Central memory CD4-positive, alpha-beta T cell (primary cell): ENCODE data around the gene TPI1.
"Not testable (repeated sequence)": the region's sequence is repeated elsewhere in the genome, so short reads cannot be mapped to it uniquely, and the experiment has no call there.

Experiments
- DNase-seq: peaks from one replicate; pipeline ENCODE4 v3.0.0; 2022

The TPI1 gene

GRCh38 chr12:6894321-6894720 lies 27.0 kb downstream of the TPI1 start:
- DNase-seq: no peak

DNA sequence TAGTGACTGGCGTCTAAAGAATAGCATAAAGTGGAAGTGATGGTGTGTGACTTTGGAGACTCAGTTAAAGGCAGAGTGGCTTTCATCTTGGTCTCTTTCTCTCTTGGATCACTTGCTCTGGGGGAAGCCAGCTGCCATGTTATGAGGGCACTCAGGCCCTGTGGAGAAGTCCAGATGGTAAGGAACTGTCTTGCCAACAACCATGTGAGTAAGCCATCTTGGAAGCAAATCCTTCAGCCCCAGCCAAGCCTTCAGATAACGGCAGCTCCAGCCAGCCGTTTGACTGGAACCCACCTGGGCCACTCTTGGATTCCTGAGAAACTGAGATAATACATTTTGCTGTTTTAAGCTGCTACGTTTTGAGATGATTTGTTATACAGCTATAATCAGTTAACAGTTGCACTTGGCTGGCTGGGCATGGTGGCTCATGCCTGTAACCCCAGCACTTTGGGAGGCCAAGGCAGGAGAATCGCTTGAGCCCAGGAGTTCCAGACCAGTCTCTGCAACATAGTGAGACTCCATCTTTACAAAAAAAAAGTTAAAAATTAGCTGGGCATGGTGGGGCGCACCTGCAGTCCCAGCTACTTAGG lies 29.6 kb downstream of the TPI1 start:
- DNase-seq: no peak

DNA sequence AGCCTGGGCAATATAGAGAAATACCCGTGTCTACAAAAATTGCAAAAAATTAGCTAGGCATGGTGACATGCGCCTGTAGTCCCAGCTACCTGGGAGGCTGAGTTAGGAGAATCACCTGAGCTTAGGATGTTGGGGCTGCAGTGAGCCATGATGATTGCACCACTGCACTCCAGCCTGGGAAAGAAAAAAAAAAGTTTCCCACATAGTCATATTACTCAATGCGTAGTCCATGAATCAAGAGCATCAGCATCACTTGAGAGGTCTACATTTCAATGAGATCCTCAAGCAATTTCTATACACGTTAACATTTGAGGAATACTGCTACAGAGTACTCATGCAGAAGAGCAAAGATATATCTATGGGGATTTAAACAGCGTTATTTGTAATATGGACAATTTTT lies 32.1 kb downstream of the TPI1 start:
- DNase-seq: no peak

- no peak for DNase-seq
Observed at GRCh38 chr12:6899837-6900519, 32.6 kb downstream of the TPI1 start.

DNA sequence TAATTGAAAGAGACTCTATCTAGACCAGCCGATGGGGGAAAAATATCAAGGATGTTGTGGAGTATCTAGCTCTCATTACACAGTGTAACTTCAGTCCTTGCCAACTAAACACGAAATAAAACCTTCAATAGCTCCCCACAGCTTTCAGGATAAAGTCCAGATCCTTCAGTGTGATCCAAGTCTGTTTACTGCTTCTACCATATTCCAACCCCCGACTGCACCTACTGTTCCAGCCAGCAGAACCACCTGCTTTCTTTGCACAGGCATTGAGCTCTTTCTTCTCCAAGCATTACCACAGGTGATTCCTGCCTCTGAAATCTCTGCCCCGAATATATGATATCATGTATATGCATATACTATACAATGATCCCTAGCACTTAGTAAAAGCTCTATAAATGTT lies 35.1 kb downstream of the TPI1 start:
- no peak for DNase-seq

GRCh38 chr12:6903722-6904121 lies 36.4 kb downstream of the TPI1 start:
- DNase-seq: no peak

GRCh38 chr12:6904280-6905276 lies 37.2 kb downstream of the TPI1 start, which contains the start of gene LRRC23:
TSS of gene LRRC23 (plus strand) at chr12:6904822. CDS start at chr12:6905634, 812 bp downstream.
- peak; percentile 98 for DNase-seq

DNA sequence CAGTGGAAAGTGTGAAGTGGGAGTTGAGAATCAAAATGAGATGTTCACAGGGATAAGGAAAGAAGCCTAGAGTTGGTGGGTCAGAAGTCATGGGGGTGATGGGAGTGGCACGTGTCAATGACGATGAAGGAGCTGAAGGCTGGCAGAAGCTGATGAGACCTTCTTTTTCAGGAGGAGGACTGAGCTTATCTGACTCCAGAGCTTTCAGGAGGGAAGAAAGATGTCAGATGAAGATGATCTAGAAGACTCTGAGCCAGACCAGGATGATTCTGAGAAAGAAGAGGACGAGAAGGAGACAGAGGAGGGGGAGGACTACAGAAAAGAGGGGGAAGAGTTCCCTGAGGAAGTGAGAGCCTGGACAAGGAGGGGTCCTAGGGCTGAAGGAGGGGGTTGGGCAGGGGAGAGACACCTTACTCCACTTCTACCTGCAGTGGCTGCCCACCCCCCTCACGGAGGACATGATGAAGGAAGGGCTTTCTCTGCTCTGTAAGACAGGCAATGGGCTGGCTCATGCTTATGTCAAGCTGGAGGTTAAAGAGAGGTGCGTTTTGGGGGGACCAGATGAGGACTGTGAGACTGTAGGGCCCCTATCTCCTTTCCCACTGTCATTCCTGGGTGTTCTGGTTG lies 38.2 kb downstream of the TPI1 start:
- DNase-seq: no peak

- DNase-seq: not testable (repeated sequence)
Observed at GRCh38 chr12:6908141-6908540, 40.8 kb downstream of the TPI1 start.

- no peak for DNase-seq
Observed at GRCh38 chr12:6909421-6910145, 42.3 kb downstream of the TPI1 start.

- DNase-seq: no peak
Observed at GRCh38 chr12:6912164-6912935, 45.0 kb downstream of the TPI1 start.

DNA sequence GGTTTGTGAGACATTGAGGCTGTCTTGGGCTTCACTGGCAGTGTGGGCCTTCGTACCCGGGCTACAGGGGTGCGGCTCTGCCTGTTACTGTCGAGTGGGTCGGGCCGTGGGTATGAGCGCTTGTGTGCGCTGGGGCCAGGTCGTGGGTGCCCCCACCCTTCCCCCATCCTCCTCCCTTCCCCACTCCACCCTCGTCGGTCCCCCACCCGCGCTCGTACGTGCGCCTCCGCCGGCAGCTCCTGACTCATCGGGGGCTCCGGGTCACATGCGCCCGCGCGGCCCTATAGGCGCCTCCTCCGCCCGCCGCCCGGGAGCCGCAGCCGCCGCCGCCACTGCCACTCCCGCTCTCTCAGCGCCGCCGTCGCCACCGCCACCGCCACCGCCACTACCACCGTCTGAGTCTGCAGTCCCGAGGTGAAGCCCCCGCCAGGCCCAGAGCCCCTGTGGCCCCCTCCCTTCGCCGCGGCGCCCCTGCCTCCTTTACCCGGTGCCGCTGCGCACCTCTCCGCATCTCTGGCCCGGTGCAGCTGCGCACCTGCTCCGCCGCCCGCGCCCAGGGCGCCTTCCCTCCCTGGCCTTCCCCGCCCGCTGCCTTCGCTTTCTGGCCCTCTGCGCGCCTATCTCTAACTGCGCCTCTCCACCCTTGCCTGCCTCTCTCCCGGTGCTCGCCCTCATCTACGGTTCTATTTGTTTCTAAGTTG lies 47.1 kb downstream of the TPI1 start, which contains the start of gene ENO2:
Gene ENO2, plus strand, starts transcription at position 335 of the 701 bp plus-strand sequence. CDS start 1,253 bp downstream, outside the sequence.
- DNase-seq: peak; percentile 87

- DNase-seq: no peak
Observed at GRCh38 chr12:6914947-6915788, 47.8 kb downstream of the TPI1 start.

DNA sequence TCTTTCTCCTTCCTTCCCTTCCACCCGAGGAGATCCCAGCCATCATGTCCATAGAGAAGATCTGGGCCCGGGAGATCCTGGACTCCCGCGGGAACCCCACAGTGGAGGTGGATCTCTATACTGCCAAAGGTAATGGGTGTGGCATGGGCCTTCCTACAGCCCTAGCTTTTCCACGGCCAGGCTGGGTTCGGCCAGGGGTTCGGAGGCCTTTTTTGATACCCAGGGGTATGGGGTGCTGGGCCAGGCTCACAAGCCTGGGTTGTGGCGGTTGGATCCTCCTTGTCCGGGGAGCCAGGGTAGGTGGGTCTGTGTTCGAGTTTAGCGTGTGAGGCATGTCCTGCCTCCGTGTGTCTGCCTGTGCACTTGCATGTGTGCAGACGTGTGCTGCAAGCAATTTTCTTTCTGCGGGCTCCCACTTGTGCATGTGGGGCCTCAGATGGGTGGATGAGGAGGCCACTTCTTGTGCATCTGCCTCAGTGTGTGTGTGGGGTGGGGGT lies 48.5 kb downstream of the TPI1 start:
- DNase-seq: no peak

DNA sequence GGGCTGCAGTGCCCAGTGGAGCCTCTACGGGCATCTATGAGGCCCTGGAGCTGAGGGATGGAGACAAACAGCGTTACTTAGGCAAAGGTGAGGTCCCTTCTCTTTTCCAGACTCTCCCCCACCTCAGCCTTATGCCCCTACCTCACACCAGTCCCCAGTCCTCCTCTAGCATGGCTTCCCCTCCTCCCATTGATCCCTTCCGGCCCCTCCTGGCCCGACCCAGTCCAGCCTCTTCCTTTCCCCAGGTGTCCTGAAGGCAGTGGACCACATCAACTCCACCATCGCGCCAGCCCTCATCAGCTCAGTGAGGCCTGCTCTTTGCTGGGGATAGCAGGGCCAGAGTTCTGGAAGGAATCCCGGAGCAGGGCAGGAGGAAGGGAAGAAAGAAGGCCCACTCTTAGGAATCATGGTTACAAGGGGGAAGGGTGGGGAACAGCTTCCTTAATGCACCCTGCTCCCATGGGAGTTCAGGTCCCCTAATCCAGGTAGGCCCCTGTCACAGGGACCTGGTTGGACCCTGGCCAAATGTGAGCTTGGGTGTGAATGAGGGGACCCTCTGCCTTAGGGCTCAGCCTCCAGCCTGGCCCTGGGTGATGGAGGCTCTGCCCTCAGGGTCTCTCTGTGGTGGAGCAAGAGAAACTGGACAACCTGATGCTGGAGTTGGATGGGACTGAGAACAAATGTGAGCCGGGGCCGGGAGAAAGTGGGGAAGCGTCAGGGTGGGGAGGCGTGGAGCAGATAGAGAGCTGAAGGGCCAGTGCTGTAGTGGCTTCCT lies 49.3 kb downstream of the TPI1 start:
- DNase-seq: no peak

DNA sequence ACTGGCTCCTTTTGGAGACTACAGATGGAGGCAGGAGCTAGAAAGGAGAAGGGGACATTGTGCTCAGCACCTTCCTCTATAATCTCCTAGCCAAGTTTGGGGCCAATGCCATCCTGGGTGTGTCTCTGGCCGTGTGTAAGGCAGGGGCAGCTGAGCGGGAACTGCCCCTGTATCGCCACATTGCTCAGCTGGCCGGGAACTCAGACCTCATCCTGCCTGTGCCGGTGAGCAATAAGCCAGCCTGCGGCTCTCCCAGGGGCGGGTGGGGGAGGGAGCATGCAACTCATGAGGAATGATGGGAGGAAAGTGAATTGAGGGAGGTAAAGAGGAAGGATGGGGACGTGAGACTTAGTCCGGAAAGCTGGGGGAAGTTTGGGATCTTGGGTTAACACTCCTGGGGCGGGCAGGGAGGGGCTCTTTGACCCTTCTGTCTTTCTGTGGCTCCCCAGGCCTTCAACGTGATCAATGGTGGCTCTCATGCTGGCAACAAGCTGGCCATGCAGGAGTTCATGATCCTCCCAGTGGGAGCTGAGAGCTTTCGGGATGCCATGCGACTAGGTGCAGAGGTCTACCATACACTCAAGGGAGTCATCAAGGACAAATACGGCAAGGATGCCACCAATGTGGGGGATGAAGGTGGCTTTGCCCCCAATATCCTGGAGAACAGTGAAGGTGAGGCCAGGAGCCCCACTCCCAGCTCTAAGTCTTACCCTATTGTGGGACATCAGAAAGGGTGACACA lies 50.3 kb downstream of the TPI1 start:
- DNase-seq: no peak

DNA sequence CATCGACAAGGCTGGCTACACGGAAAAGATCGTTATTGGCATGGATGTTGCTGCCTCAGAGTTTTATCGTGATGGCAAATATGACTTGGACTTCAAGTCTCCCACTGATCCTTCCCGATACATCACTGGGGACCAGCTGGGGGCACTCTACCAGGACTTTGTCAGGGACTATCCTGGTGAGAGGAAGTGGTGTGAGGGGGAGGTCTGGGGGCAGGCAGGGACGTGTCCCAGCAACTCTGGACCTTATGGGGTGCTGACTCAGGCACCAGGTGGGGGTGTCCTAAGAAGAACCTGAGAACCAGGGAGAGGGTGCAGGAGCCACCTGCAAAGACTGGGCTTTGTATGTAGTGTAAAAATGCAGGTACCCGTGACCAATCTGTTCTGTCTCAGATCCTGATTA lies 52.3 kb downstream of the TPI1 start:
- no peak for DNase-seq
